ENCODE results near the gene C1QTNF2. TPM values are rescaled to one million over a fixed set of nuclear protein-coding genes. Genes with fewer than 3 reads are reported as not detected.

The C1QTNF2 gene
- total RNA-seq, 2 experiments from 2014 or later: not detected

GRCh38 chr5:160398806-160399205, 28.4 kb upstream of the C1QTNF2 start:
- TF ChIP-seq CTCF (IDR thresholded peaks at IDR 0.05): no peak
- peaks cover 12% of the 10 kb centered on the region for H3K4me1 ChIP-seq (ENCODE audit: insufficient read depth, low read length)
- H3K4me3 Mint-ChIP-seq: peak overlapping the region; percentile 92
- DNase-seq: no peak
- H3K4me1 Mint-ChIP-seq (ENCODE audit: low read depth): peaks cover 24% of the 10 kb centered on the region
- no peak overlapping the region for H3K4me3 ChIP-seq (ENCODE audit: low read length)
- ChIA-PET CTCF (interaction anchor here (0.6 kb wide), 1 partner anchor 115 kb away, joined by 3 read pairs; no protein-coding TSS in a partner anchor), POLR2A (interaction anchor here (1.9 kb wide), 1 partner anchor 20 kb away, joined by 10 read pairs; the partner anchor contains the start of gene SLU7)
- H3K27me3 ChIP-seq (ENCODE audit: control insufficient read depth in 1 of 2, insufficient read depth in 2 of 2, low read length in 2 of 2): no peaks in the 10 kb centered on the region
- peaks cover 36% of the 10 kb centered on the region for H3K36me3 Mint-ChIP-seq (ENCODE audit: low read depth)
- H3K36me3 ChIP-seq (ENCODE audit: insufficient read depth, low read length): peaks cover 18% of the 10 kb centered on the region
- no peaks in the 10 kb centered on the region for H3K9me3 Mint-ChIP-seq
- H3K27ac ChIP-seq (ENCODE audit: low read depth in 1 of 2, low read length in 2 of 2): no peak overlapping the region
- intact Hi-C loops (cut with DNase I, micrococcal nuclease): no loop called here
- no peak for ATAC-seq (ENCODE audit: poor library complexity)
- peak overlapping the region; percentile 58 for H3K27ac Mint-ChIP-seq
- no peaks in the 10 kb centered on the region for H3K9me3 ChIP-seq (ENCODE audit: control insufficient read depth in 1 of 2, insufficient read depth in 1 of 2, low read length in 2 of 2)
- no peaks in the 10 kb centered on the region for H3K27me3 Mint-ChIP-seq

GRCh38 chr5:160397492-160397891, 27.1 kb upstream of the C1QTNF2 start:
- no peaks in the 10 kb centered on the region for H3K9me3 Mint-ChIP-seq
- peak overlapping the region; percentile 34 for H3K27ac Mint-ChIP-seq
- no peaks in the 10 kb centered on the region for H3K27me3 ChIP-seq (ENCODE audit: control insufficient read depth in 1 of 2, insufficient read depth in 2 of 2, low read length in 2 of 2)
- intact Hi-C loops (cut with DNase I, micrococcal nuclease): no loop called here
- peaks cover 24% of the 10 kb centered on the region for H3K36me3 Mint-ChIP-seq (ENCODE audit: low read depth)
- H3K9me3 ChIP-seq (ENCODE audit: control insufficient read depth in 1 of 2, insufficient read depth in 1 of 2, low read length in 2 of 2): no peaks in the 10 kb centered on the region
- DNase-seq: no peak
- H3K4me1 ChIP-seq (ENCODE audit: insufficient read depth, low read length): peaks cover 12% of the 10 kb centered on the region
- ChIA-PET CTCF (no interaction called here), POLR2A (no interaction called here)
- no peak overlapping the region for H3K4me3 ChIP-seq (ENCODE audit: low read length)
- peaks cover 24% of the 10 kb centered on the region for H3K4me1 Mint-ChIP-seq (ENCODE audit: low read depth)
- peaks cover 8% of the 10 kb centered on the region for H3K36me3 ChIP-seq (ENCODE audit: insufficient read depth, low read length)
- ATAC-seq (ENCODE audit: poor library complexity): no peak
- H3K4me3 Mint-ChIP-seq: no peak overlapping the region
- TF ChIP-seq CTCF (IDR thresholded peaks at IDR 0.05): no peak
- no peak overlapping the region for H3K27ac ChIP-seq (ENCODE audit: low read depth in 1 of 2, low read length in 2 of 2)
- H3K27me3 Mint-ChIP-seq: no peaks in the 10 kb centered on the region

- H3K27me3 Mint-ChIP-seq: no peaks in the 10 kb centered on the region
- H3K4me1 ChIP-seq (ENCODE audit: insufficient read depth, low read length): peaks cover 6% of the 10 kb centered on the region
- H3K36me3 Mint-ChIP-seq (ENCODE audit: low read depth): peaks cover 4% of the 10 kb centered on the region
- CTCF ChIA-PET: interaction anchor here (1.6 kb wide), 1 partner anchor 43 kb away, joined by 5 read pairs; no protein-coding TSS in a partner anchor
- no peak overlapping the region for H3K27ac ChIP-seq (ENCODE audit: low read depth in 1 of 2, low read length in 2 of 2)
- H3K27ac Mint-ChIP-seq: no peak overlapping the region
- no peak overlapping the region for H3K4me3 ChIP-seq (ENCODE audit: low read length)
- no peaks in the 10 kb centered on the region for H3K36me3 ChIP-seq (ENCODE audit: insufficient read depth, low read length)
- ATAC-seq (ENCODE audit: poor library complexity) (no peak), DNase-seq (no peak)
- intact Hi-C loops (cut with DNase I, micrococcal nuclease): no loop called here
- H3K9me3 Mint-ChIP-seq: no peaks in the 10 kb centered on the region
- POLR2A ChIA-PET: no interaction called here
- TF ChIP-seq CTCF (IDR thresholded peaks at IDR 0.05): no peak
- peaks cover 16% of the 10 kb centered on the region for H3K4me1 Mint-ChIP-seq (ENCODE audit: low read depth)
- no peak overlapping the region for H3K4me3 Mint-ChIP-seq
- H3K27me3 ChIP-seq (ENCODE audit: control insufficient read depth in 1 of 2, insufficient read depth in 2 of 2, low read length in 2 of 2): no peaks in the 10 kb centered on the region
- H3K9me3 ChIP-seq (ENCODE audit: control insufficient read depth in 1 of 2, insufficient read depth in 1 of 2, low read length in 2 of 2): no peaks in the 10 kb centered on the region
These were observed 24.7 kb upstream of the C1QTNF2 start for GRCh38 chr5:160395111-160395510.

All from CD4-positive, alpha-beta T cell (primary cell).